Stomach smooth muscle (tissue), 2 donors: ENCODE results near the gene HERC6.

Experiments
- H3K27ac ChIP-seq: one replicate; pipeline ENCODE4 v1.7.0; 2013; ENCODE audit warnings: mild to moderate bottlenecking, low read length, inconsistent platforms
- H3K27me3 ChIP-seq, 2 donors: one replicate each; pipeline ENCODE4 v1.7.0; 2013; ENCODE audit warnings: low read length in 2 of 2; ENCODE audit not compliant: insufficient read depth in 2 of 2, control insufficient read depth in 1 of 2
- H3K36me3 ChIP-seq, 2 donors: one replicate each; pipeline ENCODE4 v1.7.0; 2013; ENCODE audit warnings: low read length in 2 of 2; ENCODE audit not compliant: control insufficient read depth in 2 of 2, insufficient read depth in 2 of 2
- H3K4me1 ChIP-seq: one replicate; pipeline ENCODE4 v1.7.0; 2013; ENCODE audit warnings: low read length; ENCODE audit not compliant: control insufficient read depth, insufficient read depth
- H3K4me3 ChIP-seq, 2 donors: one replicate each; pipeline ENCODE4 v1.7.0; 2013; ENCODE audit warnings: low read length in 2 of 2
- H3K9ac ChIP-seq, 2 donors: one replicate each; pipeline ENCODE4 v1.7.0; 2013; ENCODE audit warnings: low read length in 2 of 2, mild to moderate bottlenecking in 1 of 2
- H3K9me3 ChIP-seq, 2 donors: one replicate each; pipeline ENCODE4 v1.7.0; 2013; ENCODE audit warnings: low read length in 2 of 2; ENCODE audit not compliant: control insufficient read depth in 2 of 2
- donor health status: healthy.
- donor health status: Pancreatic carcinoma.

The HERC6 gene

GRCh38 chr4:88465653-88466192 lies 87.1 kb downstream of the HERC6 start:
- Histone ChIP-seq H3K27me3 (no peaks in the 10 kb centered on the region), H3K4me1 (no peaks in the 10 kb centered on the region), H3K9me3 (no peaks in the 10 kb centered on the region), H3K27ac (no peak overlapping the region), H3K9ac (no peak overlapping the region), H3K4me3 (no peak overlapping the region), H3K36me3 (peaks cover 26 to 47% of the 10 kb centered on the region in 2 donors)

DNA sequence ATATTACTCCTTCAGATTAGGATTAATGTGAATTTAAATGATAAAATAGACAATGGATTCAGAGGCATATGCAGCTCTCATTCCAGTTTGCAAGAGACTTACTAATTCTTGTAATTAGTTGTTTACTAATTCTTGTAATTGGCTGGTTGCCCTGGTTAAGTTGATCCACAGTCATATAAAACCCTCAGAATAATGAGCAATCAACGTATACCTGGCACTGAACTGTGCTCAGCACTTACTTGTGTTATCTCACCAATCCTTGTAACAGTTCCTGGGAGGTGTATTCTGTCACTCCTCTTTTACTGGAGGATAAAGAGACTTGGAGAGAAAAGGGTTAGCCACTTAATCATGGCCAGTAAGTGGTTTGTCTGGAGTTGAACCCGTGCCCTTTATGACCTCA lies 88.7 kb downstream of the HERC6 start:
- no peak overlapping the region for H3K4me3 ChIP-seq
- H3K27me3 ChIP-seq, result no peaks in the 10 kb centered on the region
- H3K9me3 ChIP-seq, result no peaks in the 10 kb centered on the region
- no peaks in the 10 kb centered on the region for H3K4me1 ChIP-seq
- peaks cover 21 to 42% of the 10 kb centered on the region in 2 donors for H3K36me3 ChIP-seq
- no peak overlapping the region for H3K27ac ChIP-seq
- no peak overlapping the region for H3K9ac ChIP-seq

DNA sequence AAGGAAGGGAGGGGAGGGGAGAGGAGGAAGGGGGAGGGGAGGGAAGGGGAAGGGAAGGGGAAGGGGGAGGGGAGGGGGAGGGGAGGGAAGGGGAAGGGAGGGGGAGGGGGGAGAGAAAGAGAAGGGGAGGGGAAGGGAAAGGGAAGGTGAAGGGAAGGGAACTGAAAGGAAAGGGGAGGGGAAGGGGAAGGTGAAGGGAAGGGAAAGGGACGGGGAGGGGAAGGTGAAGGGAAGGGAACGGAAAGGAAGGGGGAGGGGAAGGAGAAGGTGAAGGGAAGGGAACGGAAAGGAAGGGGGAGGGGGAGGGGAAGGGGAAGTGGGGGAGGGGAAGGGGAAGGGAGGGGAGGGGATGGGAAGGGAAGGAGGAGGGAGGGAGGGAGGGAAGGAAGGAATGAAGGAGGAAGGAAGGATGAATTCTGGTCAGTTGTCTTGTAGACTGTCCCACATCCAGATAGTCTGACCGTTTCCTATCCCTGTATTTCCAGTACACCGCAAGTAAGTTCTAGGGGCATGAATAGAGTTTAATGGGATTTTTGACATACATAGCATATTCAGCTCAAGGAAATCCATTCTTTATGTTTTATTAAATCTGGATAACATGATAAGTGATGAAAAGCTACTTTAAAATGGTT lies 98.7 kb downstream of the HERC6 start:
- peaks cover 3 to 8% of the 10 kb centered on the region in 2 donors for H3K36me3 ChIP-seq
- H3K4me3 ChIP-seq, result no peak overlapping the region
- peaks cover 2% of the 10 kb centered on the region for H3K4me1 ChIP-seq
- H3K27ac ChIP-seq, result no peak overlapping the region
- H3K27me3 ChIP-seq, result no peaks in the 10 kb centered on the region
- H3K9ac ChIP-seq, result no peak overlapping the region
- H3K9me3 ChIP-seq, result no peaks in the 10 kb centered on the region

DNA sequence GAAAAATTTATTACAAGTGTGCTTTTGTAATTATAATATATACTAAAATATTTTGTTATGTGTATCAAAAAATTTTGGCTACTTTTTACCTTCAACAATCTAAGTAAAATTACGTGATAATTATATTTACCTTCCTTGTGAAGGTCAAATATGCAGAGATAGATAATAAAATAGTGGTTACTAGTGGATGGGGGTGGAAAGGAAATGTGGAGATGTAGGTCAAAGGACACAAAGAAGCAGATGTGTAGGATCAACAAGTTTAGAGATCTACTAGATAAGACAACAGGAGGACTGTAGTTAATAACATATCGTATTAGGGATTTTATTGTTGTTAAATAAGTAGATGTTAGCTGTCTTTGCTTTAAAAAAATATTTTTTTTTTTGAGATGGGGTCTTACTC lies 99.6 kb downstream of the HERC6 start:
- no peaks in the 10 kb centered on the region for H3K9me3 ChIP-seq
- peaks cover 3 to 8% of the 10 kb centered on the region in 2 donors for H3K36me3 ChIP-seq
- no peak overlapping the region for H3K27ac ChIP-seq
- H3K4me3 ChIP-seq, result no peak overlapping the region
- no peak overlapping the region for H3K9ac ChIP-seq
- H3K4me1 ChIP-seq, result peaks cover 2% of the 10 kb centered on the region
- H3K27me3 ChIP-seq, result no peaks in the 10 kb centered on the region

DNA sequence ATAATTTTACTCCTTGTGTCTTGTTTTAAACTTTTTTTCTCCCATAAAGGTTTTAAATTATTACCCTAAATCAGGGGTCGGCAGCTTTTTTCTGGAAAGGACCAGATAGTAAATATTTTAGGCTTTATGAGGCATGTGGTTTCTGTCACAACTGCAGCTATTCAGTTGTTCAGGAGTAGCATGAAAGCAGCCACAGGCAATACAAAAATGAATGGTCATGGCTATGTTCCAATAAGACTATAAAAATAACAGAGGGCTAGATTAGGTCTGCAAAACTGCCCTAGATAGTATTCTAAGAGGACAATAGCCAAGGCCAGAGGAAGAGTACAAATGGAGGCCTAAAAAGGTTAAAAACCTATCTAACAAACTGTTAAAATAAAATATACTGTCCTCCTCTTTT lies 102.9 kb downstream of the HERC6 start:
- Histone ChIP-seq H3K36me3 (peaks cover 4 to 5% of the 10 kb centered on the region in 2 donors), H3K27ac (no peak overlapping the region), H3K9ac (no peak overlapping the region), H3K4me3 (no peak overlapping the region), H3K4me1 (peaks cover 2% of the 10 kb centered on the region), H3K9me3 (no peaks in the 10 kb centered on the region), H3K27me3 (no peaks in the 10 kb centered on the region)

DNA sequence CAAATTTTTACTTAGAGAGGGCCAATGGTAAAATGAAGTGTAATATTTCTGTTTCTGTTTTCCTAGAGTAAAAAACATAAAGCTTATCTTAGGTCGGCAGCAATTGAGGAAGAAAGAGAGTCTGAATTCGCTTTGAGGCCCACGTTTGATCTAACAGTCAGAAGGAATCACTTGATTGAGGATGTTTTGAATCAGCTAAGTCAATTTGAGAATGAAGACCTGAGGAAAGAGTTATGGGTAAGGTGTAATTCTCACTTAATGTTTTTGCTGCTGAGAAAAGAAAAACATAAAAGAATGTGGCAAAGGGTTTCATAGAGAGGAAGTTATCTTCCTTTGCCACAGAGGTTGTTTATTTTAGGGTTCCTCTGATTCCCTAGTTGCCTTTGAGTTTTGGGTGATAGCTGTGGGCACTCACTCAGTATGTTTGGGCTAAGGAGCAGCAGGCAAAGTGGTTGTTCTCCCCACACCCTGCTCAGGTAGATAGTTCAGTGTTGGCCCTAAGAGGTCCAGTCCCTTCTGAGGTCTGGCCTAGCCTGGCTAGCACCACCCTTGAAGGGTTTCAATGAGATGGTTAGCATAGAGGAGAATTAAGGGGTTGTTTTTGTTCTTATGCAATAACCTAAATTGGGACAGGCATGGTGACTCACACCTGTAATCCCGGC lies 110.6 kb downstream of the HERC6 start:
- H3K36me3 ChIP-seq, result peaks cover 11% of the 10 kb centered on the region in 2 donors
- H3K4me3 ChIP-seq, result no peak overlapping the region
- H3K27ac ChIP-seq, result no peak overlapping the region
- H3K4me1 ChIP-seq, result no peaks in the 10 kb centered on the region
- H3K9ac ChIP-seq, result no peak overlapping the region
- no peaks in the 10 kb centered on the region for H3K9me3 ChIP-seq
- no peaks in the 10 kb centered on the region for H3K27me3 ChIP-seq
